Prostate gland (tissue), 2 donors: ENCODE measurements around the gene ARHGAP26. TPM values are rescaled to one million over a fixed set of nuclear protein-coding genes. Genes with fewer than 3 reads are reported as not detected.

ENCODE experiments used
- DNase-seq: peaks from one replicate; pipeline ENCODE4 v3.0.0-alpha.2; 2019; ENCODE audit warnings: low spot score
- H3K27ac ChIP-seq, 2 donors: fragments of 200-600 bp; sonication (generic); 2 replicates each; pipeline ENCODE4 v1.5.1; 2017 to 2019
- H3K27me3 ChIP-seq: fragments of 200-600 bp; sonication (generic); replicated peaks from 2 replicates; pipeline ENCODE4 v1.5.1; 2019; ENCODE audit not compliant: insufficient read depth
- H3K36me3 ChIP-seq, 2 donors: fragments of 200-600 bp; sonication (generic); 1 replicate in 1 of 2; 2 replicates in 1 of 2; pipeline versions ENCODE4 v1.5.1 to v1.8.1; 2017 to 2019
- H3K4me1 ChIP-seq: fragments of 200-600 bp; sonication (generic); replicated peaks from 2 replicates; pipeline ENCODE4 v1.5.1; 2019
- H3K4me3 ChIP-seq, 2 donors: fragments of 200-600 bp; sonication (generic); 2 replicates each; pipeline ENCODE4 v1.5.1; 2017 to 2019
- H3K9me3 ChIP-seq: fragments of 200-600 bp; sonication (generic); 2 replicates; pipeline ENCODE4 v1.5.1; 2017
- CTCF ChIP-seq, 4 experiments: fragments of 200-600 bp in 2 of 4; fragments of 450-650 bp in 2 of 4; sonication (generic) in 2 of 4; IDR thresholded peaks; 1 replicate in 3 of 4; 2 replicates in 1 of 4; pipeline ENCODE4 v1.5.1; 2016 to 2019; ENCODE audit warnings: antibody characterized with exemption in 4 of 4, mild to moderate bottlenecking in 2 of 4, moderate library complexity in 2 of 4
- POLR2A ChIP-seq: fragments of 450-650 bp; IDR thresholded peaks from one replicate; pipeline ENCODE4 v1.6.1; 2016; ENCODE audit warnings: antibody characterized with exemption, mild to moderate bottlenecking
- POLR2AphosphoS5 ChIP-seq: sonication (generic); formaldehyde crosslinking; IDR thresholded peaks from one replicate; pipeline ENCODE4 v1.6.1; 2017; ENCODE audit warnings: antibody characterized with exemption
- WGBS: methylation state at CpG from one replicate; pipeline ENCODE4 v1.1.5; 2018; 5-methylcytosine and 5-hydroxymethylcytosine counted together
- intact Hi-C: fragments of 100-400 bp; cut with DNase I; formaldehyde crosslinking; loops from one replicate; pipeline ENCODE4 v1.14.2; 2022
- total RNA-seq, 2 donors: library from RNA; depleted of rRNA; stranded (reverse); fragments of >200 nt; gene quantifications; one replicate each; pipeline ENCODE4 v1.1.0, GENCODE V29; 2016

ARHGAP26 gene
- total RNA-seq, 2 donors from 2014 or later: 11.7 to 39.8 TPM

- H3K27me3 ChIP-seq: no peaks in the 10 kb centered on the region
- WGBS: 68% methylated on average over 11 of the region's 11 CpGs
- TF ChIP-seq CTCF (IDR thresholded peaks at IDR 0.05): no peak
- TF ChIP-seq POLR2A: no peak
- no peak for TF ChIP-seq POLR2AphosphoS5
- H3K4me3 ChIP-seq: no peak overlapping the region
- H3K9me3 ChIP-seq: no peaks in the 10 kb centered on the region
- no peak for DNase-seq
- no peaks in the 10 kb centered on the region for H3K4me1 ChIP-seq
- intact Hi-C loops: no loop called here
- H3K27ac ChIP-seq: no peak overlapping the region
- no peaks in the 10 kb centered on the region for H3K36me3 ChIP-seq
Measured at GRCh38 chr5:143209881-143210395, 439.8 kb downstream of the ARHGAP26 start.

- Histone ChIP-seq H3K27ac (no peak overlapping the region), H3K9me3 (no peaks in the 10 kb centered on the region), H3K36me3 (no peaks in the 10 kb centered on the region), H3K4me1 (no peaks in the 10 kb centered on the region), H3K27me3 (no peaks in the 10 kb centered on the region), H3K4me3 (no peak overlapping the region)
- TF ChIP-seq POLR2A: no peak
- no peak for TF ChIP-seq POLR2AphosphoS5
- TF ChIP-seq CTCF (IDR thresholded peaks at IDR 0.05): no peak
- no peak for DNase-seq
- intact Hi-C loops: no loop called here
- WGBS: 100% methylated on average over 4 of the region's 4 CpGs
Measured at GRCh38 chr5:143210576-143210975, 440.4 kb downstream of the ARHGAP26 start.

GRCh38 chr5:143212261-143212660 is 442.1 kb downstream of the ARHGAP26 start:
- intact Hi-C loops: no loop called here
- no peaks in the 10 kb centered on the region for H3K27me3 ChIP-seq
- H3K9me3 ChIP-seq: no peaks in the 10 kb centered on the region
- 83% methylated on average over 1 of the region's 1 CpG for WGBS
- DNase-seq: no peak
- H3K4me3 ChIP-seq: no peak overlapping the region
- no peaks in the 10 kb centered on the region for H3K4me1 ChIP-seq
- no peaks in the 10 kb centered on the region for H3K36me3 ChIP-seq
- no peak overlapping the region for H3K27ac ChIP-seq
- TF ChIP-seq POLR2A (no peak), POLR2AphosphoS5 (no peak), CTCF (IDR thresholded peaks at IDR 0.05) (no peak)

GRCh38 chr5:143213231-143213850 is 443.2 kb downstream of the ARHGAP26 start:
- WGBS: 58% methylated on average over 6 of the region's 6 CpGs

GRCh38 chr5:143213851-143214363 is 443.7 kb downstream of the ARHGAP26 start:
- H3K9me3 ChIP-seq: no peaks in the 10 kb centered on the region
- H3K27ac ChIP-seq: no peak overlapping the region
- TF ChIP-seq POLR2AphosphoS5 (no peak), CTCF (IDR thresholded peaks at IDR 0.05) (no peak), POLR2A (no peak)
- no peaks in the 10 kb centered on the region for H3K27me3 ChIP-seq
- intact Hi-C loops: no loop called here
- no peaks in the 10 kb centered on the region for H3K36me3 ChIP-seq
- no peak for DNase-seq
- H3K4me3 ChIP-seq: no peak overlapping the region
- H3K4me1 ChIP-seq: no peaks in the 10 kb centered on the region
- WGBS: 72% methylated on average over 12 of the region's 12 CpGs

More at GRCh38 chr5:143213231-143213850, 443.2 kb downstream of the ARHGAP26 start:
- Histone ChIP-seq H3K9me3 (no peaks in the 10 kb centered on the region), H3K4me3 (no peak overlapping the region), H3K27ac (no peak overlapping the region), H3K36me3 (no peaks in the 10 kb centered on the region), H3K27me3 (no peaks in the 10 kb centered on the region), H3K4me1 (no peaks in the 10 kb centered on the region)
- no peak for DNase-seq
- intact Hi-C loops: no loop called here
- no peak for TF ChIP-seq POLR2AphosphoS5
